Hypothalamus (tissue), 51 donors: ENCODE data around the gene GP9.

Source experiments
- DNase-seq, 51 donors: peaks; one replicate each; lab custom pipeline; 2025; lab: John Stamatoyannopoulos, UW

GP9 gene

DNA sequence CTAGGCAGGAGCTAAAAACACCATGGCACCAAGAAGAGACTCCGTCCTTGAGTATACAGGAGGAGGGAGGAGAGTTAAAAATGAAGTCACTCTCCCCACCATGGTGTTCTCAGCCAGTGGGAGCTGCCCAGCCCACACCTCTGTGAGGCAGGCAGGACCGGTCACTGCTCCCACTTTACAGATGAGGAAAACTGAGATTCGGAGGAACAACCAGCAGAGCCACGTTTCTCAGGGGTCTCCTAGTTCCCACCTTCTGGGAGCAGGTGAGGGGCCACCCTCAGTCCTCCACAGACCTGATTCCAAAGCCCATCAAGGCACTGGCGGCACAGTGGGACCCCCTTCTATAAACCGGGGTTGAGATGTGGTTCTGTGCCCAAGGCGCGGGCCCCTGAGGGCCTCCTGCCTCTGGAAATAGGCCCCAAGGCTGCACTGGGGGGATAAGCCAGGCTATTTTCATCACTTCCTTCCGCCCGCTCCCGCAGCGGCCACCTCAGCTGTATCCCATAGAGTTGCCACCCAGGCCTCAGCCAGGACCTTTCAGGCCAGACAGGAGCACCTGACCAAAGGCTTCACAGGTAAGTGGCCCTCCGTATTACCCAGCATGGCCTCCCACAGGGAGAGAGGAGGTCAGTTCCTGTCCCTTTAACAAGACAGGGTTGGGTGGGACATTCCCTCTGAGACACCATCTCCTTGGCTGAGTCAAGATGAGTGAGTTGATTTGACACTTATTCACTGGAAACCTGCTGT is at the start of gene GP9:
Gene GP9, plus strand, starts transcription at position 504 of the 747 bp plus-strand sequence. CDS start 961 bp downstream, outside the sequence.
- DNase-seq = no peak

DNA sequence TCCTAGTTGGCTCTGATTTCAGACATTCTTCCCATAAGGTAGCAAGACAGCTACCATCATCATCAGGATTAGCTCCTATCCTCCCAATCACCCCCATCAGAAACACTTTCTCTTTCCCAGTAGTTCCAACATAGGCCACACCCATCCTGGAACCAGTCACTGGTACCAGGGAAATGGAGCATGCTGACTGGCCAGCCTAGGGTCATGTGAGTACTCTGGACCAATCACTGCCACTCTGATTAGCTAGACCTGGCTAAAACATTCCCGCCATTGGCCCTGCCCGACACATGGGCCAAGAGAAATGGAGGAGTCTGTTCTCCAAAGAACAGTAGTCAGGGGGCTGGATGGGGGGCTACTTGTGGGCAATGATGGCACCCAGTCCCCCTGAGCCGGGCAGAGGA is 47.1 kb upstream of the GP9 start:
- no peak for DNase-seq

DNA sequence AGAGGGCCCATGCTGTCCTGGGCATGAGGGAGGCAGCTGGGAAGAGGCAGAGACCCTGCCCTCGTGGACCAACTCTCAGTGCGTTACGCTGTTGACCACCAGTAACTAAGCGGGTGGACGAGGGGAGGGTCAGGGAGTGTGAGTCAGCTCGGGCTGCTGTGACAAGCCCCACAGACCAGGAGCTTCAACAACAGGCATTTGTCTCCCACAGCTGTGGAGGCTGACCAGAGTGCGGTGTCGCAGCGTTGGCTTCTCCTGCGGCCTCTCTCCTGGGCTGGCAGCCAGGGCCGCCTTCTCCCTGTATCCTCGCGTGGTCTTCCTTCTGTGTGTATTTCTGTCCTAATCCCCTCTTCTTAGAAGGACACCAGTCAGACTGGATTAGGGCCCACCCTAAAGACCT is 46.4 kb upstream of the GP9 start:
- peak in 30 of 51 donors; percentile 12 to 79 (median 38) for DNase-seq

DNA sequence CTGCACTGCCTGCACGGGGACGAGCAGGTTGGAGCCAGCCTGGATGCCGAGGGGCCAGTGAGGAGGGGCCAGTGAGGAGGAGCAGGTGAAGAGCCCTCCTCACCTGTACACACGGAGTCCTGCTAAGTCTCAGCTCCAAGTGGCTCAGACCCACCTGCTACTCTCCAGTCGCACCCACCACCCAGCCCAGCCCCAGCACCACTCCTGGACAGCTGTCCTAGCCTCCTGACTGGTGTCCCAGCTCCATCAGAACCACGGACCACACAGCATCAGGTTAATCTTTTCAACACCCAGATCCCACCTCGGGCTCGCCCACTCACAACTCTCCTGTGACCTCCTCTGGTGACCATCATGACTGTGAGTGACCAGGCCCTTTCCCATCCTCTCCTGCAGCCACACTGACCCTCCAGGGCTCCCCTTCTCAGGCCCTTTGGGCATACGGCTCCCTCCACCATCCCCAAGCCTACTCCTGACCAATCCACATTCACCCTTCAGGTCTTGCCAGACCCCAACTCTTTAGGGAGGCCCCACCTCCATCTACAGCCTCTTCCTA is 45.7 kb upstream of the GP9 start:
- no peak for DNase-seq

DNA sequence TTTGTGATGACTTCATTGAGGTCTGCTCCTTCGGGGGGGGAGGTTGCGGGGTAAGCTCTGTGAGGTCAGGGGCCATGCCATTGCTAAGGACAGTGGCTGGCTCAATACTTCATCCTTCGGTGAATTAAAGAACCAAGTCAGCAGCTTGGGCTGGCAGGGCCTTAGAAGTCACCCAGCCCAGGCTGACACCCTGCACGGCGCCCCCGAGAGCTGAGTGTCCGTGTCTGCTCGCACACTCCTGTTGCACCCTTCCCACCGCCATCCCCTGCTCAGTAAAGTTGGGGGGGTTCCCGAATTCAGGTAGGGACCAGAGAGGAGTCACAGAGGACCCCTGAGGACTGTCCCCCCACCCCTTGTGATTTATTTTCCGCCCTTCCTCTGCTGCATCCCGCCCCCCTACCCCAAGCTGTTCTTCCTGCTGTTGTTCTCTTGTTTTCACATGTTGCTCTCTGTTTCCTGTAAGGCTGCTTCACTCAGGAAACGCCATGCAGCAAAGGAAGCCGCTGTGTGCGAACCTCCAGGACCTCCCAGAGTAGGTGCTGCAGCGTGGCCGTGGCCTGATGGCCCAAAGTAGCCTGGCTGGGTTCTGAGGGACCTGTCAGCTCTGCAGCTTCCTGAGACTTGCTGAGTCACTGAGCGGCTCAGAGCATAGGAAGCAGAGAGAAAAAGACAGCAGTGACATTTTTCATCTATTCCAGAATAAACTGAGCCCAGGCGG is 45.0 kb upstream of the GP9 start:
- DNase-seq = no peak

DNA sequence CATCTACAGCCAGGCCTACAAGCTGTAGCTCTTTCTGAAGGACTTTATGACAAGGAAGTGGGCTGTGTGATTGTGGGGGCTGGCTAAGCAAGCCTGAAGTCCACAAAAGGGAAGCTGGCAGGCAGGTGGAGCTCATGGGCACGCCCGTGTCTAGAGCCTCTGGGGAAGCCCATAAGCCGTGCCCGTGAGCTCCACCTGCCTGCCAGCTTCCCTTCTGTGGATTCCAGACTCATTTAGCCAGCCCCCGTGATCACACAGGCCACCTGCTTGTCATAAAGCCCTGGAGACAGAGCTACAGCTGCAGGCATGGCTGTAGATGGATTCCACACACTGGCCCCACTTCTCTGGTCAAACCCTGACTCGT is 44.2 kb upstream of the GP9 start:
- peak in 2 of 51 donors; percentile 17 to 42 for DNase-seq

DNA sequence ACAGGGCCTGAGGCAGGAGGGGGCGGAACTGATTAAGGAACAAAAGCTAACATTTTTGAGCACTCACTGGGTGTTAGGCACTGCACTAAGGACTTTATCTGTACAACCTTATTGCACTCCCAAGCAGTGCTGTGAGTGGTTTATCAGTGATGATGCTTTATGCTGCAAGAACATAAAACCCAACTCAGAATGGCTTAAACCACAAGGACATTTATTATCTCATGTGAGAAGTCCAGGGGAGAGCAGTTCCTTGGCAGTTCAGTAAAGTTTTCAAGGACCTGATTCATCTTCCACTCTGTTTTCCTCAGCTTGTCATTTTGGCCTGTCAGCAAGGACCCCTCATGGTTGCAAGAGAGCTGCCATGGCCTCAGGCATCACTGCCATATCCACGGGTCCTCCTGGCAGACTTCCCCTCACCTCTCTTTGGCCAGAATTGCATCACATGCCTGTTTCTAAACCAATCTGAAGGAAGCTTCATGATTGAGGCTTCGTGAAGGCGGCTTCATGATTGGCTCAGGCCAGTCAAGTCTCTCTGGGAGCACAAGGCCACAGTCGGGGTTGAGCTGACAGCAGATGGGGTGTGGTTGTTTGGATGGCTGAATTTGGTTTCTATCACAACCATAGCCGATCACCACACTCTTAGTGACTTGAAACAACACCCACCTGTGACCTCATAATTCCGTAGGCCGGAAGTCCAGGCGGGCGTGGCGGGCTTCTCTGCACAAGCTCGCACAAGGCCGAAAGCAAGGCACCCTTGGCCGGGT is 43.7 kb upstream of the GP9 start:
- no peak for DNase-seq

DNA sequence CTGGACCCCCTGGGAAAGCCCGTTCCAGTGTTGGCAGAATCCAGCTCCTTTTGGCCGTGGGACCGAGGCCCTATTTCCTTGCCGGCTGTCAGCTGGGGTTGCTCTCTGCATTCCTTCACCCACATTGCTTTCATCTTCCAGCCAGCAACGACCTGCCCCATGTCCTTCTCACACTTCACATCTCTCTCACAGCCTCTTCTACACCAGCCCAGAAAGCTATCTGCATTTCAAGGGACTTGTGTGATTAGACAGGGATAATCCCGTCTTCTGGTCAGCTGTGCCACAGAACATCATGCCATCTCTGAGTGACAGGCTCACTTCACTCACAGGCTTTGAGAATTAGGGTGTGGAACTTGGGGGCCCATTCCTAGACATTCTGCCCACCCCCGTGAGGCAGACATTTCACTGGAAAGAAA is 43.1 kb upstream of the GP9 start:
- no peak for DNase-seq

DNA sequence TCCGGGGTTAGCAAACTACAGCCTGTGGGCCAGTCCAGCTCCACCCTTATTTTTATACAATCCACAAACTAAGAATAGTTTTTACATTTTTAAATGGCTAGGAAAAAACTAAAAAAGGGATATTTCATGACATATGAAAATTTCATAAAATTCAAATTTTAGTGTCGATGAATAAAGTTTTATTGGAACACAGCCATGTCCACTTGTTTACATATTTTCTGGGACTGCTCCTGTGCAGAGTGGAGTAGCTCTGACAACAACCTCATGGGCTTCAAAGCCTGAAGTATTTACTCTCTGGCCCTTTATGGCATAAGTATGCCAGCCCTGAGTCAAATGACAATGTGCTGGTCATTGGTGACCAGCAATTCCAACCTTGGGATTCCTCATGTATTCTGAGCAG is 42.3 kb upstream of the GP9 start:
- DNase-seq = no peak

DNA sequence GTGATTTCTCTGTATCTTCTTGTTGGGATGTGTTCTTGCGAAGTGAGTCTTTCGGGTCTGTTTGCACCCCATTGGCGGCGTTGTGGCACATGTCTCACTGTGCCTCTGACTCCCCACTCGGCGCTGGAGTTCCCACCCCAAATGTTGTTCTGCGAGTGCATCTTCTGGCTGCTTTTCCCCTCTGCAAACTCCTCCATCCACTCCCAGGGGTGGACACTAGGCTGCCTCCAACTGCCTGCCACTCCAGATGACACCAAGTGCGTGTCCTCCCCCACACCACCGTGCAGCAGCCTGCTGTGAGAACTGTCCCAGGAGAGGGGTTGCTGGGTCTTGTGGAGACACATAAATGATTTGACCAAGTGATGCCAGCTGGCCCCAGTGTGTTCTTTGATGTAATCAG is 41.8 kb upstream of the GP9 start:
- no peak for DNase-seq

DNA sequence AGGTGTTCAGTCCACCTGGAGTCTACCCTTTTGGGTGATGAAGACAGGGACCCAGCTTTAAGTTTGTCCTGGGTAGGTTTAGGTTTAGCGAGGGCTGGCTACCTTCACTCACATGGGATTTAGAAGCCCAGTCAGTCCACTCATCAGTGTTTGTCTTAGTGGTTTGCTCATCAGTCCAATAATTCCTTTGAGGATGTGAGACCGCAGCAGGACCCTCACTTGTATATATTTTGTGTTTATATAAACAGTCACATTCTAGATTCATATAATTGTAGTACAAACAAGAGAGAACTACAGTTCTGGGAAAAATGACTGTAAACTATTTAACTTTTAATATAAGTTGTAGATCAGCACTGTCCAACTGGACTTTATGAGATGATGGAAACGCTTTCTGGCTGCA is 41.3 kb upstream of the GP9 start:
- DNase-seq = no peak

DNA sequence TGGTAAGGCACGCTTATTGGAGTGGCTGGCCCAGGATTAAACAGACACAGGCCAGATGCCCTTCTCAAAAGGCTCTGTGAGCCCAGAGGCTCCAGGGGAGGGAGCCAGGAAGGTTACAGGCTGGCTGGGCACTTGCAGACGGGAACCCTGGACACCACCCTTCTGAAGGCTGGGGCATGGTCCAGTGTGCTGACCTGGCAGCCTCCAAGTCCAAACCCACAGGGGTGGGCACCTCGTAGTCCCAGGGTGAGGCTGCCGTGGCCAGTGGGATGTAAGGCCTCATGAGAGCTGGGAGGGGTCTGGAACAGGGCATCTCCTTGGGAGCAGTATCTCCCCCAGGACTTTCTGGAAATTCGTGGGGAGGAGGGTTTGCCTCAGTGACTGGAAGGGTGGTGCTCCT is 39.9 kb upstream of the GP9 start:
- no peak for DNase-seq

DNA sequence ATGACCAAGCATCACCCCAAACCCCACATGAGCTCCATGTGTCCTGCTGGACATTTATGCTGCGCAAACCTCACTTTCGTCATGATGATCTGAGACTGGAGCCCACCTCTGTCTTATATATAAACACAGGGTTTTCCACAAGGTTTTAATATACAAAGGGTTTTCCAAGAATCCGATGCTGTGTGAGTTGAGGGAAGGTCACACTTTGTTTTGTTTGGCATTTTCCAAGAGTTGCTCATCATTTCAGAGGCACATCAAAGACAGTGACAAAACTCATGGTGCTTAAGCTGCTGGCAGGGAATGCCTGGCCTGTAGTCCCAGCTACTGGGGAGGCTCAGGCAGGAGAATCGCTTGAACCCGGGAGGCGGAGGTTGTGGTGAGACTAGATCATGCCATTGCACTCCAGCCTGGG is 39.4 kb upstream of the GP9 start:
- no peak for DNase-seq

DNA sequence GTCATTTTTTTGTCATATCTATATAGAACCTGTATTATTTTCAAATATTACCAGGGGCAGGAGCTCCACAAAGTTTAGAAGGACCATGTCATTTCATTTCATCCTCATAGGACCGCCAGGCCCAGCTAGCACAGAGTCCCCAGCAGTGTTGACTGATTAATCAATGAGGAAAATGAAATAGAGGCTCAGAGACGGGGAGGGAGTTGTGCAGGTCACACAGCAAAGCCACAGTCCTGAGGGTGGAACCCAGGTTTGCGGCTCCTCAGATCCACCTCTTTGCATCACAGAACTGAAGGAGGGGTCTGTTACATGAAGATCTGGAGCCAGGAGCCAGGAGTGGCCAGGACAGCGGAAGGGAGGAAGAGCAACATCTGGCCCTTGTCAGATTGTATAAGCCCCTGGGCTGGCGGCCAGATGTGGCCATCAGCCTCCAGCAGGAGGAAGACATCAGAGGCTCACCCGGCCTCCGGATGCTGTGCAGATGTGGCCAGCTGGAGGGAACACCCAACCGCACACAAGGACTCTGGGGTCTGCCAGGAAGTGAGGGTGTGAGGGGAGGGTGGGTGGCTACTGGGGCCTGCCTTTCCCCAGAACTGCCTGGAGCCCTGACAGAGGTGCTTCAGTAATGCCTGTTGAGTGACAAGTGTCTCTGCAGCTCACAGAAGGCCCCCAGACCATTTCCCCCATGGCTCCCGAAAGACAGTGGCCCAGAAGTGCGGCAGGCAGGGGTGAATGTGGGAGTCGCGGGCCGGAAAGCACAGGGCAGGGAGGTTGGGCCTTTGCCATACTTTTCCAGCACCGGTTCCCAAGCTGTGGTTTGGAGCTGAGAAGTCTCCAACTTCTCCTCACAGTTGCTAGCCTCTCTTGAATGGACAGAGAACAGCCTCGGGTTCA is 38.2 kb upstream of the GP9 start:
- no peak for DNase-seq

DNA sequence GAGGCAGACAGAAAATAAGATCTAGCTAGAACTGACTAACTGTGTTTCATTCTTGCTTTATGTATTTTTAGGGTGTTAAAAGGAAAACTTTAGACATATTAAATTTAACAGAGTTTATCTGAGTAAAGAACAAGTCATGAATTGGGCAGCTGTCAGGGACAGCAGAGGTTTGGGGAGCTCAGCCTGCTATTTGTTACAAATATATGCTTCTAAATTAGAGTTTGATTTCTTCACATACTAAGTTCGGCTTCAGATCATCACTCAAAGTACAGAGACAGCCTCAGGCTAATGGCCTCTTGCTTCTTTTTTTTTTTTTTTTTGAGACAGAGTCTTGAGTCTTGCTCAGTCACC is 37.6 kb upstream of the GP9 start:
- no peak for DNase-seq

DNA sequence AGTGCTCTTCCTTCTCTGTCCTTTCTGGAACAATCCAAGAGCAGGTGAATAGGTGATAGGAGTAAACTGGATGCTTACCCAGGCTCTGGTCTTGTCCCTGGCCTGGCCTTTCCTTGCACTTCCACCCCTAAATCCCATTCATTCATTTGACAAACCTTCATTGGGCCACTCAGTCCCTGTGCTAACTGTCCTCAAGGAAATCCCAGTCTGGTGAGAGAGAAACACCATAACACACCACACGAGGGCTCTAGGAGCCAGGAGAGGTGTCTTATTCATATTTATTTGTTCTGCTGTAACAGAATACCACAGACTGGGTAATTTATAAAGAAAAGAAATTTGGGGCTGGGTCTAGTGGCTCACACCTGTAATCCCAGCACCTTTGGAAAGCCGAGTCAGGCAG is 36.7 kb upstream of the GP9 start:
- no peak for DNase-seq

DNA sequence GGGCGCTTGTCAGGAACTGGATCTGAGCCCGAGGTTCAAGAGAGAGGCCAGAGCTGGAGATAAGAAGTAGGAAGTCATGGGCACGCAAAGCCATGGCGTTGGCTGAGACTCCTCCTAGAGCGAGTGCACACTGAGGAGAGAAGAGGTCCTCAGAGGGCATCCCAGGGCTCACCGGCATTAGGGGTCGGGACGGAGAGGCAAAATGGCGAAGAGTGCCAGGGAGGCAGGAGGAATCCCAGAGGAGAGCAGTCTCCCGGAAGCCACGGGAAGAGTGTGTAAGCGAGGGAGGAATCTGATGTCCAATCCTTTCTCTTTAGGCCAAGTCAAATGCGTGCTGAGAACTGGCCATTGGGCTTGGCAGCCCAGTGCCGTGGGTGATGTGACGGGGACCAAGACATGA is 35.5 kb upstream of the GP9 start:
- DNase-seq = no peak

DNA sequence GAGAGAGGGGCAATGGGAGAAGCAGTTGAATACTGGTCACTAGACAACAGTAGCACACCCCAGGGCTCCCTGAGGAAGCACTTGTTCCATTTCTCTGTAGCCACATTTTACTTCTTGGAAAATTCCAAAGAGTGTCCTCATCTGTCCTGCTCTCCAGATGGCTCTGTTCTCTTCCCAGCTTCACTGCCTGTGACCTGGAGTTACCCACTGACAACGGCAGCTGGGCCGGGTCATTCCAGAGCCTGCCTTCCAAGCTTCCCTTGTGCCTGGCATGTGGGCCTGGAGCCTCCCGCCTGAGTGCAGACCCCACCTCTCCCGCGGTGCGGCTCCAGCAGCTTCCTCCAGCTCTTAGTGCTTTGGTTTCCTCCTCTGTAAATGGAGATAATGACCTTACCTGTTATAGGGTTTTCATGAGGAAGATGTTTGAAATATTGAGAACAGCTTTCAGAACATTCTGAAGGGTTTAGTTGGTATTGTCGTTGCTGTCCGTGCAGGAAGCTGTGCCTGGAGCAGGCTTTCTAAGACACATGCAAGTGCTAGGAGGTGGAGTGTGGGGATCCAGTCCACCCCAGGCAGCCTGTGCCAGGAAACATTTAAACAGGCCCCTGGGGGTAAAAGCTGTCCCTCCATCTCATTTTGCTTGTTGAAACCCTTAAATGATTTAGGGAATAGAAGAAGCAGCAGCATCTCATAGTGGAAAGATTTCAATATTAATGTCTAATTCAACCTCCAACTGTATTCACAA is 34.7 kb upstream of the GP9 start:
- peak in 4 of 51 donors; percentile 5 to 30 (median 17) for DNase-seq

DNA sequence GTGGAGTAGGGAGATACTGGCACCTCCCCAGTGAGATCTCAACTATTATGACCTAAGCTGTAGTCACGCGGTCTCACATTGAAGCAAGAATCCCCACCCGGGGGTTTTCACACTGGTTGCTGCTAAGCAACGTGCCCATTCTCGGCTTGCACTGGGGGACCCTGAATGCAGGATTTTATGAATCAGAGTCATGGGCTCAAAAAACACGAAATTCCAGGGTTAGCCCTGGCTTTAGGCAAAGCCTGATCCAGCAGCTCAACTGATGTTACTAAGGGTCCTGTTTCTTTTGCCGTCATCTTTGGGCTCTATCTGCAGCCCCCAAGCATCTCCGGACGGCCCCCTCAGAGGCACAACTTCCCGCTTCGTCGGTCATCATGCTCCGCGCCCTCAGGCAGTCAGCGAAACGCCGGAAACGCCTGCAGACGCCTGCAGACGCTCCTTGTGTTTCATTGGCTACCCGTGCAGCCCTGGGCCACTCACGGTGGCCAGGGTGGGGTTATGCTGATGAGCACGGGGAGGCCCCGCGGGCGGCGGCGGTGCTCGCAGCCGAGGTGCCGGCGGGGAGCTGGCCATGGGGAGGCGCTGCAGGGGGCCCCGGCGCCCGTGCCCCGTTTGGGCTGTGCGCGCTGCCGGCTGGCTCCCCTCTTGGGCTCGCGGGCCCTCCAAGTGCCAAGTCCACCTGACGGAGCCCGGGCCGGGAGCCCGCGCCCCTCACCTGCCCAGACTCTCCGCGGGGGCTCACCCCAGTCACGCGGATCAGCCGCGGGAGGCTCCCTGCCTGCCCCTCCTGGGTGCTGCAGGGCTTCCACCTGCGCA is 33.6 kb upstream of the GP9 start:
- DNase-seq = peak in 50 of 51 donors; percentile 20 to 86 (median 64)
